HepG2 (cell line): ENCODE data around the gene NDOR1. TPM values are rescaled to one million over a fixed set of nuclear protein-coding genes. Genes with fewer than 3 reads are reported as not detected.

Source experiments
- BRD4 ChIP-seq: sonication (generic); formaldehyde crosslinking; IDR thresholded peaks from 2 replicates; pipeline ENCODE4 v1.4.0; 2020; ENCODE audit warnings: missing genetic modification reagents
- HDAC2 ChIP-seq: sonication (generic); formaldehyde crosslinking; IDR thresholded peaks from 2 replicates; pipeline ENCODE4 v1.4.0; 2020; ENCODE audit warnings: missing genetic modification reagents
- JARID2 ChIP-seq: sonication (generic); formaldehyde crosslinking; IDR thresholded peaks from 2 replicates; pipeline ENCODE4 v1.8.1; 2023; ENCODE audit warnings: missing genetic modification reagents, inconsistent platforms; ENCODE audit not compliant: insufficient replicate concordance
- MLXIP ChIP-seq: sonication (generic); formaldehyde crosslinking; IDR thresholded peaks from 2 replicates; pipeline ENCODE4 v1.9.0; 2021; ENCODE audit warnings: missing genetic modification reagents, borderline replicate concordance
- NFE2L2 ChIP-seq: fragments of 150-350 bp; IDR thresholded peaks from 2 replicates; pipeline ENCODE4 v1.6.1; 2014; ENCODE audit warnings: low read length
- NFIC ChIP-seq: IDR thresholded peaks from 2 replicates; pipeline ENCODE4 v1.6.1; 2012; ENCODE audit warnings: mild to moderate bottlenecking, low read length, inconsistent platforms
- PAXIP1 ChIP-seq: sonication (generic); formaldehyde crosslinking; conservative IDR thresholded peaks from 2 replicates; pipeline ENCODE4 v1.4.0; 2020; ENCODE audit warnings: mild to moderate bottlenecking, missing genetic modification reagents, moderate library complexity
- PBX2 ChIP-seq: IDR thresholded peaks from 2 replicates; pipeline ENCODE4 v1.6.1; 2016; ENCODE audit warnings: control low read depth
- PLSCR1 ChIP-seq: sonication (generic); formaldehyde crosslinking; IDR thresholded peaks from 2 replicates; pipeline ENCODE4 v1.5.0; 2020; ENCODE audit warnings: missing genetic modification reagents, mild to moderate bottlenecking, borderline replicate concordance
- SAFB2 ChIP-seq: sonication (generic); formaldehyde crosslinking; IDR thresholded peaks from 2 replicates; pipeline ENCODE4 v1.5.1; 2020; ENCODE audit warnings: missing genetic modification reagents, low read depth, mild to moderate bottlenecking, borderline replicate concordance
- SNAPC4 ChIP-seq: sonication (generic); formaldehyde crosslinking; IDR thresholded peaks from 2 replicates; pipeline ENCODE4 v1.4.0; 2020; ENCODE audit warnings: mild to moderate bottlenecking, missing genetic modification reagents
- ZNF513 ChIP-seq: sonication (generic); formaldehyde crosslinking; conservative IDR thresholded peaks from 2 replicates; pipeline ENCODE4 v1.5.0; 2020; ENCODE audit warnings: missing genetic modification reagents
- ZSCAN25 ChIP-seq: sonication (generic); formaldehyde crosslinking; IDR thresholded peaks from 2 replicates; pipeline ENCODE4 v1.8.0; 2022; ENCODE audit warnings: mild to moderate bottlenecking, missing genetic modification reagents
- polyA plus RNA-seq, 8 experiments: library from polyadenylated mRNA; depleted of rRNA in 3 of 8; stranded (reverse) in 7 of 8; unstranded in 1 of 8; fragments of >200 nt; fragmentation: Illumina TruSeq in 4 of 8; extraction: Trizol in 4 of 8; gene quantifications; 2 replicates each; pipeline versions ENCODE4 v1.2.1 to v1.2.3, GENCODE V29; 2011 to 2016; ENCODE audit warnings: low read depth in 4 of 8, missing spikeins in 1 of 8, mixed read lengths in 1 of 8; ENCODE audit not compliant: insufficient read depth in 1 of 8
- total RNA-seq, 5 experiments: library from RNA; depleted of rRNA; stranded (reverse); fragments of >200 nt; fragmentation: Illumina TruSeq; extraction: Trizol; gene quantifications; 2 replicates each; pipeline ENCODE4 v1.2.3, GENCODE V29; 2016; ENCODE audit warnings: low read depth in 1 of 5

The NDOR1 gene
- total and polyA plus RNA-seq, 2 of the 13 experiments (the other 11 are each of a cell fraction or from before 2014, with no cell fraction given), result 3.6 to 8.7 TPM

- TF ChIP-seq JARID2 (CRISPR knock-in tag), result no peak
- peak; percentile 76 for TF ChIP-seq ZSCAN25 (CRISPR knock-in tag)
- 0 out of 2 replicates have a peak, but pooled peaks have one; percentile 62 for TF ChIP-seq BRD4
- no peak for TF ChIP-seq MLXIP (CRISPR knock-in tag)
- no peak for TF ChIP-seq NFE2L2
- TF ChIP-seq SNAPC4, result peak; percentile 42; the same call in 1 of the 2 replicates
- no peak for TF ChIP-seq PLSCR1 (CRISPR knock-in tag)
- TF ChIP-seq NFIC, result no peak
- TF ChIP-seq HDAC2 (CRISPR knock-in tag), result peak; percentile 76
- TF ChIP-seq PBX2 (CRISPR knock-in tag), result no peak
- TF ChIP-seq PAXIP1 (CRISPR knock-in tag), result peak; percentile 87
- TF ChIP-seq ZNF513 (CRISPR knock-in tag), result no peak
- peak; percentile 91; the same call in 1 of the 2 replicates for TF ChIP-seq SAFB2
These were observed 30.9 kb downstream of the NDOR1 start (continued) for GRCh38 chr9:137236238-137236935.
